GM12874 (cell line): ENCODE data around the gene EMC9.

Experiments
- CTCF ChIP-seq: IDR thresholded peaks from 2 replicates; pipeline ENCODE4 v1.5.1; 2011; ENCODE audit warnings: low read depth, mild to moderate bottlenecking, control low read depth, low read length, moderate library complexity; ENCODE audit not compliant: insufficient read depth

The EMC9 gene

GRCh38 chr14:24181371-24182077 lies 40.1 kb upstream of the EMC9 start:
- TF ChIP-seq CTCF, result no peak

- no peak for TF ChIP-seq CTCF
Observed at GRCh38 chr14:24179961-24180796, 38.8 kb upstream of the EMC9 start.

GRCh38 chr14:24179294-24179960 lies 38.0 kb upstream of the EMC9 start:
- no peak for TF ChIP-seq CTCF

- TF ChIP-seq CTCF, result no peak
Observed at GRCh38 chr14:24178399-24179178, 37.2 kb upstream of the EMC9 start.

GRCh38 chr14:24177891-24178290 lies 36.5 kb upstream of the EMC9 start:
- no peak for TF ChIP-seq CTCF

- TF ChIP-seq CTCF, result no peak
Observed at GRCh38 chr14:24177041-24177825, 35.8 kb upstream of the EMC9 start.
